ENCODE data around the gene ACSS2. TPM values are rescaled to one million over a fixed set of nuclear protein-coding genes. Genes with fewer than 3 reads are reported as not detected.

The ACSS2 gene
- total and polyA plus RNA-seq, 2 donors (not counting 1 experiment from before 2014, with no cell fraction given), result 10.5 to 22.1 TPM

DNA sequence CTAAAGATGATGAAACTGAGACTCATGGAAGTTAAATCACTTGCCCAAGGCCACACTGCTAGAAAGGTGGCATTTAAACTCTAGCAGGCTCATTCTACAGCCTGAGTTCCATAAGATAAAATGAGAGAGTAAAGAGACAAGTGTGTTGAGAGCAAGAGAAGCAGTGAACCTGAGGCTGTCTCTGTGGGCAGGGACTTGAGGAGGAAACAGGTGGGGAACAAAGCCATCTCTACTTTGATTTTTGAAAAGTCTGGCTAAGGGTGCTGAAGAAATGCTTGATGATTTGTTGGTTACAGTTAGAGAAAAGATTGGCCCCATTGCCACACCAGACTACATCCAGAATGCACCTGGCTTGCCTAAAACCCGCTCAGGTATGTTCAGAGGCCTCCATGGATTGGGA, 50.2 kb downstream of the ACSS2 start:
- no peaks in the 10 kb centered on the region for H3K9me3 ChIP-seq (ENCODE audit: control extremely low read depth in 1 of 3, control insufficient read depth in 2 of 3, insufficient read depth in 1 of 3, low read length in 2 of 3)
- no peaks in the 10 kb centered on the region for H3K79me2 ChIP-seq (ENCODE audit: control insufficient read depth, insufficient read depth, low read length)
- H4K20me1 ChIP-seq (ENCODE audit: control insufficient read depth, insufficient read depth, low read length, poor library complexity, severe bottlenecking), result no peaks in the 10 kb centered on the region
- peaks cover 0 to 9% of the 10 kb centered on the region in 2 experiments for H3K36me3 ChIP-seq (replicated peaks in 1 of 2; ENCODE audit: control extremely low read depth in 1 of 2, control insufficient read depth in 1 of 2, extremely low read depth in 1 of 2, insufficient read depth in 2 of 2, low read length in 1 of 2)
- Mint-ChIP-seq H3K4me1 (no peaks in the 10 kb centered on the region), H3K9me3 (ENCODE audit: insufficient read depth) (no peaks in the 10 kb centered on the region), H3K27ac (no peak overlapping the region), H3K4me3 (no peak overlapping the region), H3K27me3 (no peaks in the 10 kb centered on the region)
- no peak for ATAC-seq (ENCODE audit: low read depth)
- H2AFZ ChIP-seq (ENCODE audit: insufficient read depth, low read depth, low read length, poor library complexity, severe bottlenecking), result no peak overlapping the region
- ChIA-PET CTCF (no interaction called here), POLR2A (no interaction called here)
- WGBS (ENCODE audit: insufficient coverage), result no CpG with 5 or more reads among the region's 1 CpG
- H3K4me3 ChIP-seq (ENCODE audit: control extremely low read depth in 1 of 5, extremely low read depth in 1 of 5, insufficient read depth in 1 of 5, low read depth in 2 of 5, low read length in 4 of 5), result no peak overlapping the region
- no peak overlapping the region for H3K9ac ChIP-seq (ENCODE audit: low read length)
- H3K27me3 ChIP-seq (replicated peaks in 1 of 4; ENCODE audit: control extremely low read depth in 1 of 4, control insufficient read depth in 3 of 4, insufficient read depth in 4 of 4, low read length in 3 of 4), result no peaks in the 10 kb centered on the region
- DNase-seq, result no peak
- H3K4me1 ChIP-seq (ENCODE audit: control insufficient read depth in 2 of 2, insufficient read depth in 2 of 2, low read length in 2 of 2), result no peaks in the 10 kb centered on the region
- no peak for TF ChIP-seq CTCF (IDR thresholded peaks at IDR 0.05)
- TF ChIP-seq EZH2 (IDR thresholded peaks at IDR 0.05; ENCODE audit: borderline replicate concordance, insufficient read depth, low read depth, low read length, poor library complexity, severe bottlenecking), result no peak
- intact Hi-C loops (cut with micrococcal nuclease), result no loop called here
- H3K4me2 ChIP-seq (replicated peaks; ENCODE audit: low read depth, low read length, poor library complexity, severe bottlenecking), result no peak overlapping the region
- no peak overlapping the region for H3K27ac ChIP-seq (ENCODE audit: low read length in 2 of 2)

GRCh38 chr20:34927736-34928135, 51.3 kb downstream of the ACSS2 start:
- ChIA-PET CTCF (no interaction called here), POLR2A (interaction anchor here (0.6 kb wide), 1 partner anchor 23 kb away, joined by 5 read pairs; no protein-coding TSS in a partner anchor)
- Histone ChIP-seq H3K79me2 (ENCODE audit: control insufficient read depth, insufficient read depth, low read length) (no peaks in the 10 kb centered on the region), H3K4me3 (ENCODE audit: control extremely low read depth in 1 of 5, extremely low read depth in 1 of 5, insufficient read depth in 1 of 5, low read depth in 2 of 5, low read length in 4 of 5) (no peak overlapping the region), H3K9me3 (ENCODE audit: control extremely low read depth in 1 of 3, control insufficient read depth in 2 of 3, insufficient read depth in 1 of 3, low read length in 2 of 3) (no peaks in the 10 kb centered on the region), H3K27ac (ENCODE audit: low read length in 2 of 2) (no peak overlapping the region), H3K9ac (ENCODE audit: low read length) (no peak overlapping the region), H2AFZ (ENCODE audit: insufficient read depth, low read depth, low read length, poor library complexity, severe bottlenecking) (no peak overlapping the region), H3K27me3 (replicated peaks in 1 of 4; ENCODE audit: control extremely low read depth in 1 of 4, control insufficient read depth in 3 of 4, insufficient read depth in 4 of 4, low read length in 3 of 4) (no peaks in the 10 kb centered on the region), H3K4me2 (replicated peaks; ENCODE audit: low read depth, low read length, poor library complexity, severe bottlenecking) (no peak overlapping the region), H3K36me3 (replicated peaks in 1 of 2; ENCODE audit: control extremely low read depth in 1 of 2, control insufficient read depth in 1 of 2, extremely low read depth in 1 of 2, insufficient read depth in 2 of 2, low read length in 1 of 2) (peaks cover 0 to 11% of the 10 kb centered on the region in 2 experiments), H4K20me1 (ENCODE audit: control insufficient read depth, insufficient read depth, low read length, poor library complexity, severe bottlenecking) (no peaks in the 10 kb centered on the region), H3K4me1 (ENCODE audit: control insufficient read depth in 2 of 2, insufficient read depth in 2 of 2, low read length in 2 of 2) (no peaks in the 10 kb centered on the region)
- no peak overlapping the region for H3K4me3 Mint-ChIP-seq
- no CpG with 5 or more reads among the region's 1 CpG for WGBS (ENCODE audit: insufficient coverage)
- H3K27ac Mint-ChIP-seq, result no peak overlapping the region
- no peaks in the 10 kb centered on the region for H3K27me3 Mint-ChIP-seq
- no peaks in the 10 kb centered on the region for H3K4me1 Mint-ChIP-seq
- no peak for TF ChIP-seq EZH2 (IDR thresholded peaks at IDR 0.05; ENCODE audit: borderline replicate concordance, insufficient read depth, low read depth, low read length, poor library complexity, severe bottlenecking)
- no peak for TF ChIP-seq CTCF (IDR thresholded peaks at IDR 0.05)
- intact Hi-C loops (cut with micrococcal nuclease), result no loop called here
- H3K9me3 Mint-ChIP-seq (ENCODE audit: insufficient read depth), result no peaks in the 10 kb centered on the region
- DNase-seq (no peak), ATAC-seq (ENCODE audit: low read depth) (no peak)

Measured in B cell (primary cell).